HepG2 (cell line): ENCODE measurements around the gene ALG1L2. TPM values are rescaled to one million over a fixed set of nuclear protein-coding genes. Genes with fewer than 3 reads are reported as not detected.
"Not testable (repeated sequence)": the region's sequence is repeated elsewhere in the genome, so short reads cannot be mapped to it uniquely, and the experiment has no call there.

Experiments used
- ATAC-seq: fragments of 200-7000 bp; cut with Tn5 transposase; 3 replicates; pipeline ENCODE4 v1.9.1; 2020; ENCODE audit warnings: mild to moderate bottlenecking, moderate library complexity
- BruUV-seq: library from RNA; stranded (reverse); fragments of 400-500 nt; replicated peaks from 2 replicates; lab custom pipeline; 2021; lab: Mats Ljungman, UMichigan
- CTCF ChIA-PET: fragments of 300-600 bp; formaldehyde crosslinking; extraction: SDS; loops from one replicate; lab custom pipeline; 2021; ENCODE audit warnings: low total read pairs, inconsistent platforms, low intra/inter-chr PET ratio; lab: Yijun Ruan, JAX
- POLR2A ChIA-PET: fragments of 350-600 bp; sonication (Branson Sonifier 250); formaldehyde crosslinking; loops from one replicate; lab custom pipeline; 2020; ENCODE audit warnings: antibody characterized with exemption, inconsistent platforms; lab: Yijun Ruan, JAX
- DNase-seq: peaks from one replicate; pipeline ENCODE4 v3.0.0-alpha.2; 2015; ENCODE audit warnings: low spot score
- FAIRE-seq: peaks from 3 replicates; lab custom pipeline; 2011; peaks lifted over from hg19 to GRCh38; lab: Jason Lieb, UNC
- H2AFZ ChIP-seq: one replicate; pipeline ENCODE4 v1.6.1; 2011; ENCODE audit warnings: low read length, inconsistent platforms
- H3K27ac ChIP-seq: fragments of 300-600 bp; 3 replicates; pipeline ENCODE4 v1.8.0; 2011; ENCODE audit warnings: mixed run types, mild to moderate bottlenecking, mixed read lengths, low read length, inconsistent platforms; ENCODE audit not compliant: insufficient read depth; ENCODE audit errors: extremely low read length
- H3K27me3 ChIP-seq, 2 experiments: fragments of 200-600 bp in 1 of 2; 2 replicates in 1 of 2; 3 replicates in 1 of 2; pipeline versions ENCODE4 v1.6.0 to v1.8.0; 2011; ENCODE audit warnings: low read length in 2 of 2, mild to moderate bottlenecking in 2 of 2, moderate library complexity in 2 of 2, inconsistent platforms in 1 of 2; ENCODE audit not compliant: insufficient read depth in 2 of 2, control insufficient read depth in 1 of 2
- H3K36me3 ChIP-seq, 2 experiments: fragments of 200-600 bp in 1 of 2; replicated peaks in 1 of 2; 2 replicates in 1 of 2; 3 replicates in 1 of 2; pipeline versions ENCODE4 v1.5.1 to v1.8.0; 2011; ENCODE audit warnings: low read length in 2 of 2, inconsistent platforms in 1 of 2; ENCODE audit not compliant: insufficient read depth in 2 of 2, control insufficient read depth in 1 of 2
- H3K4me1 ChIP-seq: 2 replicates; pipeline ENCODE4 v1.5.1; 2012; ENCODE audit warnings: low read length, inconsistent platforms; ENCODE audit not compliant: insufficient read depth
- H3K4me2 ChIP-seq: 2 replicates; pipeline ENCODE4 v1.6.0; 2011; ENCODE audit warnings: low read depth, low read length, inconsistent platforms
- H3K4me3 ChIP-seq, 3 experiments: fragments of 200-600 bp in 1 of 3; sonication (generic), shearing (Covaris generic) in 1 of 3; replicated peaks in 1 of 3; 2 replicates each; pipeline ENCODE4 v1.5.1; 2011 to 2016; ENCODE audit warnings: low read length in 3 of 3, inconsistent platforms in 2 of 3, low read depth in 2 of 3, mild to moderate bottlenecking in 2 of 3, control low read depth in 1 of 3, mixed read lengths in 1 of 3; ENCODE audit not compliant: insufficient read depth in 1 of 3
- H3K79me2 ChIP-seq: one replicate; pipeline ENCODE4 v1.6.1; 2011; ENCODE audit warnings: low read length, inconsistent platforms; ENCODE audit not compliant: insufficient read depth
- H3K9ac ChIP-seq: 2 replicates; pipeline ENCODE4 v1.6.0; 2011; ENCODE audit warnings: mild to moderate bottlenecking, low read depth, low read length, inconsistent platforms; ENCODE audit not compliant: insufficient read depth
- H3K9me3 ChIP-seq: 2 replicates; pipeline ENCODE4 v1.5.1; 2012; ENCODE audit warnings: mild to moderate bottlenecking, low read length
- H4K20me1 ChIP-seq: 2 replicates; pipeline ENCODE4 v1.6.0; 2011; ENCODE audit warnings: inconsistent platforms, mild to moderate bottlenecking, low read length, moderate library complexity; ENCODE audit not compliant: insufficient read depth
- AHR ChIP-seq: IDR thresholded peaks from 2 replicates; pipeline ENCODE4 v1.6.1; 2018; ENCODE audit warnings: missing genetic modification reagents, missing compliant biosample characterization
- NR2F1 ChIP-seq, 2 experiments: fragments of 450-650 bp in 1 of 2; formaldehyde crosslinking in 1 of 2; IDR thresholded peaks; 2 replicates each; pipeline versions ENCODE4 v1.5.0 to v1.6.1; 2016 to 2020; ENCODE audit warnings: mild to moderate bottlenecking in 1 of 2, missing compliant biosample characterization in 1 of 2, missing genetic modification reagents in 1 of 2, moderate library complexity in 1 of 2
- TAF1 ChIP-seq: sonication (generic); formaldehyde crosslinking; IDR thresholded peaks from 2 replicates; pipeline ENCODE4 v1.4.0; 2020; ENCODE audit warnings: missing genetic modification reagents
- ZNF605 ChIP-seq: sonication (generic); formaldehyde crosslinking; IDR thresholded peaks from 2 replicates; pipeline ENCODE4 v1.8.0; 2022; ENCODE audit warnings: mild to moderate bottlenecking, missing genetic modification reagents
- WGBS: methylation state at CpG from one replicate; pipeline ENCODE4 v1.1.6; 2017; ENCODE audit warnings: low lambda C conversion rate; 5-methylcytosine and 5-hydroxymethylcytosine counted together
- in situ Hi-C: cut with HindIII; loops from 2 replicates; pipeline ENCODE4 v1.10.0; 2017; ENCODE audit warnings: low pct_unique_long_range_greater_than_20kb; ENCODE audit not compliant: extremely low pct_ligation_motif_present
- intact Hi-C: fragments of 100-400 bp; cut with micrococcal nuclease; formaldehyde crosslinking; loops from one replicate; pipeline ENCODE4 v1.10.0; 2022; ENCODE audit not compliant: unreplicated experiment
- polyA plus RNA-seq, 8 experiments: library from polyadenylated mRNA; depleted of rRNA in 3 of 8; stranded (reverse) in 7 of 8; unstranded in 1 of 8; fragments of >200 nt; fragmentation: Illumina TruSeq in 4 of 8; extraction: Trizol in 4 of 8; gene quantifications; 2 replicates each; pipeline versions ENCODE4 v1.2.1 to v1.2.3, GENCODE V29; 2011 to 2016; ENCODE audit warnings: low read depth in 4 of 8, missing spikeins in 1 of 8, mixed read lengths in 1 of 8; ENCODE audit not compliant: insufficient read depth in 1 of 8
- total RNA-seq, 5 experiments: library from RNA; depleted of rRNA; stranded (reverse); fragments of >200 nt; fragmentation: Illumina TruSeq; extraction: Trizol; gene quantifications; 2 replicates each; pipeline ENCODE4 v1.2.3, GENCODE V29; 2016; ENCODE audit warnings: low read depth in 1 of 5

ALG1L2 gene
- total and polyA plus RNA-seq, 2 of the 13 experiments (the other 11 are each of a cell fraction or from before 2014, with no cell fraction given) = 0.13 to 0.55 TPM

- H4K20me1 ChIP-seq, H3K4me3 ChIP-seq, BruUV-seq, FAIRE-seq, H3K4me1 ChIP-seq, intact Hi-C loops, H2AFZ ChIP-seq, CTCF ChIA-PET, in situ Hi-C loops, H3K9me3 ChIP-seq, H3K9ac ChIP-seq, H3K27ac ChIP-seq, DNase-seq, H3K79me2 ChIP-seq, H3K27me3 ChIP-seq, POLR2A ChIA-PET, H3K36me3 ChIP-seq, H3K4me2 ChIP-seq: not testable (repeated sequence)
- peak; percentile 57 for ATAC-seq
- 50% methylated on average over 2 of the region's 2 CpGs for WGBS
Measured at GRCh38 chr3:130086628-130087027, 5.0 kb downstream of the ALG1L2 start.

- no TSS peak for BruUV-seq
- FAIRE-seq = no peak
- POLR2A ChIA-PET = no interaction called here
Measured at GRCh38 chr3:130088061-130088460, 6.4 kb downstream of the ALG1L2 start.

GRCh38 chr3:130090681-130091080 lies 9.1 kb downstream of the ALG1L2 start:
- in situ Hi-C loops = loop anchor here (10.0 kb wide), 1 partner anchor 146 kb away; no protein-coding TSS in a partner anchor
- H3K4me3 ChIP-seq, FAIRE-seq, ATAC-seq, H3K4me1 ChIP-seq, H3K9me3 ChIP-seq, H2AFZ ChIP-seq, DNase-seq, H3K27me3 ChIP-seq, H3K4me2 ChIP-seq, H3K27ac ChIP-seq, H4K20me1 ChIP-seq, POLR2A ChIA-PET, H3K36me3 ChIP-seq, CTCF ChIA-PET, H3K9ac ChIP-seq, H3K79me2 ChIP-seq, intact Hi-C loops, BruUV-seq: not testable (repeated sequence)
- WGBS = 68% methylated on average over 2 of the region's 3 CpGs

More at GRCh38 chr3:130088061-130088460, 6.4 kb downstream of the ALG1L2 start:
- Histone ChIP-seq H3K27me3 (no peaks in the 10 kb centered on the region), H3K4me1 (no peaks in the 10 kb centered on the region), H3K4me3 (no peak overlapping the region), H3K36me3 (no peaks in the 10 kb centered on the region), H3K27ac (no peak overlapping the region), H3K4me2 (no peak overlapping the region), H2AFZ (no peak overlapping the region), H3K9ac (no peak overlapping the region), H3K79me2 (no peaks in the 10 kb centered on the region), H3K9me3 (no peaks in the 10 kb centered on the region), H4K20me1 (no peaks in the 10 kb centered on the region)
- CTCF ChIA-PET = no interaction called here
- ATAC-seq (no peak), DNase-seq (no peak)
- 39% methylated on average over 4 of the region's 4 CpGs for WGBS
- in situ Hi-C loops (no loop called here), intact Hi-C loops (no loop called here)
- no peak for TF ChIP-seq TAF1
- no peak for TF ChIP-seq AHR (CRISPR knock-in tag)
- TF ChIP-seq ZNF605 = no peak
- no peak for TF ChIP-seq NR2F1 (CRISPR knock-in tag; IDR thresholded peaks at IDR 0.05)
